KOPT-K1 (cell line): ENCODE data around the gene CNTN4.
"Not testable (repeated sequence)": the region's sequence is repeated elsewhere in the genome, so short reads cannot be mapped to it uniquely, and the experiment has no call there.

Experiments used
- H3K27ac ChIP-seq: fragments of 200-600 bp; sonication (generic); 2 replicates; pipeline ENCODE4 v1.5.1; 2016; ENCODE audit warnings: antibody characterized with exemption, mild to moderate bottlenecking, low read depth, low read length; ENCODE audit not compliant: poor library complexity, severe bottlenecking
- H3K36me3 ChIP-seq: fragments of 200-600 bp; sonication (generic); 2 replicates; pipeline ENCODE4 v1.5.1; 2017; ENCODE audit warnings: antibody characterized with exemption, mild to moderate bottlenecking, low read length, moderate library complexity; ENCODE audit not compliant: insufficient read depth
- H3K9me3 ChIP-seq: fragments of 200-600 bp; sonication (generic); 2 replicates; pipeline ENCODE4 v1.5.1; 2017; ENCODE audit warnings: antibody characterized with exemption, low read length, mild to moderate bottlenecking; ENCODE audit not compliant: insufficient read depth, poor library complexity, severe bottlenecking

The CNTN4 gene

DNA sequence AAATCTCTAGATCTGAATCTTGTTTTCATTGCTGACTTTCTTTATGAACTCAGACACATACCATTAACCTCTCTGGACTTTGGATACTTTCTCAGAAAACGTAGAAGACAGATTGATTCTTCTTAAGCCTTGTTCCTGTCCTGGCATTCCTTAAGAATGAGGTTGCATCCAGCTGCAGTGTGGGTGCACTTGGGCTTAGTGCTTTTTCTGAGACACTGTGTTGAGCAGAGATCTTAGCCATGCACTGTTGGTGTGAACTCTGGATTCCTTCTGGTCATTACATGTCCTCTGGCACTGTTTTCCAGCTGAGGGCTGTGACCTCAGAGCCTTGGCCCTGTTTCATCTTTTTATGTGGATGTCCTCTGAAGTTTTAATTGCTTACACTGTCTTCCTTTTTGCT is 428.3 kb downstream of the CNTN4 start:
- Histone ChIP-seq H3K36me3 (no peaks in the 10 kb centered on the region), H3K27ac (no peak overlapping the region), H3K9me3 (no peaks in the 10 kb centered on the region)

DNA sequence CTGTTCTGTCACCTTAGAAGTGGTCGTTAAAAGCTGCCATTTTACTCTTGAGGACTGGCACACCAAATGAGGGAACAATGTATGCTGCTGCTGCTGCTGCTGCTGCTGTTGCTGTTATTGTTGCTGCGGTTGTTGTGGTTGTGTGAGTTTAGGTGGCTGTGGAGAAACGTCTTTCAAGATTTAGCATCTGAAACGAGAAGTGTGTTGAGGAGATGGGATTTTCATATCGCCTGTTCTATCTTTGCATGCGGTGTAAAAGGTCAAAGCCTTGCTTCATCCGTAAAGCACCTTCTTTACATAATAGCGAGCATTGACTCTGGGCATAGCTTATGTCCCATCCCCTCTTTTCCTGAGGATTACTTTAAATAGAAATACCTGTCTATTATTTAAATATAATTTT is 428.7 kb downstream of the CNTN4 start:
- H3K27ac ChIP-seq, H3K36me3 ChIP-seq, H3K9me3 ChIP-seq: not testable (repeated sequence)

DNA sequence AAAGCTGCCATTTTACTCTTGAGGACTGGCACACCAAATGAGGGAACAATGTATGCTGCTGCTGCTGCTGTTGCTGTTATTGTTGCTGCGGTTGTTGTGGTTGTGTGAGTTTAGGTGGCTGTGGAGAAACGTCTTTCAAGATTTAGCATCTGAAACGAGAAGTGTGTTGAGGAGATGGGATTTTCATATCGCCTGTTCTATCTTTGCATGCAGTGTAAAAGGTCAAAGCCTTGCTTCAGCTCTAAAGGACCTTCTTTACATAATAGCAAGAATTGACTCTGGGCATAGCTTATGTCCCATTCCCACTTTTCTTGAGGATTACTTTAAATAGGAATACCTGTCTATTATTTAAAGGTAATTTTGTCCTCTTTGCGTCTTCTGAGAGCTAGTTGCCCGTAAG is 436.1 kb downstream of the CNTN4 start:
- not testable (repeated sequence) for H3K9me3 ChIP-seq, H3K27ac ChIP-seq, H3K36me3 ChIP-seq

DNA sequence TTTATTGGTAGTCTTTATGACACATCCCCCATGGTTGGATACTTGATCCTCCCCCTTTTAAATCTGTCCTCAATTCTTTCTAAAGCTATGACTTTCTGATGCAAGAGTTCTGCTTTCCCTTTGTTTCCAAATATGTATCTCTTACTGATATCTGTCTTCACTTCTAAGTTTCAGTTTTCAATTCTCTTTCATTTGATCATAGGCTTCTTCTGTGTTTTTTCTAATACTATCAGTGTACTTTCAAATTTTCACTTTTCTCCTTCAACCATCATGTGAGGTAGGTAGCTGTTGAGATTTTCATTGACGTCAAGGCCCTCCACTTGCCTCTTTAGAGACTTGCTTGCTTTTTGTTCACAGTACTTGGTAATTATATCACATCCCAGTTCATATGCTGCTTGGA is 436.5 kb downstream of the CNTN4 start:
- Histone ChIP-seq H3K9me3 (no peaks in the 10 kb centered on the region), H3K27ac (no peak overlapping the region), H3K36me3 (no peaks in the 10 kb centered on the region)

DNA sequence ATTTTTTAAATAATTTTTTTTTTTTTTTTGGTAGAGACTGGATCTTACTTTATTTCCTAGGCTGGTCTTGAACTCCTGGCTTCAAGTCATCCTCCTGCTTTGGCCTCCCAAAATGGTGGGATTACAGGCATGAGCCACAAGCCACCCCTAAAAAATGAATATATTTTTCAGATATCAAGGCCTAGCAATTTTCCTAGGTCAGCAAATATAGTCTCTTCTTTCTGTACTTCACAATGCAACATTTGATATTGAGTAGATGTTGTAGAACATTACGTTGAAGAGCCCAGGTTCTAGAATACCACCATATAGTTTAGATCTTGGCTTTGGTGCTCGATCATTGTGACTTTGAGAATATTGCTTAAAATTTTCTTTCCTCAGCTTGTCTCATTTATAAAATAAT is 437.9 kb downstream of the CNTN4 start:
- Histone ChIP-seq H3K9me3 (no peaks in the 10 kb centered on the region), H3K36me3 (no peaks in the 10 kb centered on the region), H3K27ac (no peak overlapping the region)

DNA sequence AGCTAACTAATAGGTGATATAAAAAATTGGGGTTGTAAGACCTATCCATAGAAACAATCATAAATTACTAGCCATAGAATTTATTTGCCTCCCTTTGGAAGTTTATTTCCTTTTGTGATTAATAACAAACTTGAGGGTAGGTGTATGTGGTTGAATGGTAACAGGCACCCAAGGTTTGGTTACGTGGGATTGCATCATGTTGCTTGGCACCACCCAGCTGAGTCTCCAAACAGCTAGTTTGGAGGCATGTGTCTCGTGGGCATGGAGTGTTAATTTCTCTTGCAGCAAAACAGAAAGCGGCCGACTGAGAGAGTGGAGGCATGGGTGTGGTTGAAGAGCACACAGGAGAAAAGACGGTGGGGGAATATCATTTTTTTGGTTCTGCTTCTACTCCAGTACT is 441.4 kb downstream of the CNTN4 start:
- H3K9me3 ChIP-seq: no peaks in the 10 kb centered on the region
- H3K36me3 ChIP-seq: no peaks in the 10 kb centered on the region
- no peak overlapping the region for H3K27ac ChIP-seq

DNA sequence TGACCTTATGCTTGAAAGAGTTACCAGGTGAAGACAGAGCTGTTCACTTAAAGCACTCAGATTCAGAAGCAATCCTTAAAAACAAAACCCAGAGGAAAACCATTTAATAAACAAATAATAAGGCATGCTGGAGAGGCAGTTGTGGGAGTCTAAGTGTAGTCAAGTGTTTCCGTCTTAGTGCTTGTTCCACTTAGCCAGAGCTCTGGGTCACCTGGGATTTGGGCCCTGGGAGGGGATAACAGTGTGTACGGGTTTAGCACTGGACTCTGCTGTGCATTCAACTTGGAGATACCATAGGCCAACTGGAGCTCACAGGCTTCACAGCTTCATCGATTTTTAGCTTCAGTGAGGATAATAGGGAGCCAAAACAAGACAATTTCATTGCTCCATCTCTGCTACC is 444.6 kb downstream of the CNTN4 start:
- Histone ChIP-seq H3K9me3 (no peaks in the 10 kb centered on the region), H3K27ac (no peak overlapping the region)

DNA sequence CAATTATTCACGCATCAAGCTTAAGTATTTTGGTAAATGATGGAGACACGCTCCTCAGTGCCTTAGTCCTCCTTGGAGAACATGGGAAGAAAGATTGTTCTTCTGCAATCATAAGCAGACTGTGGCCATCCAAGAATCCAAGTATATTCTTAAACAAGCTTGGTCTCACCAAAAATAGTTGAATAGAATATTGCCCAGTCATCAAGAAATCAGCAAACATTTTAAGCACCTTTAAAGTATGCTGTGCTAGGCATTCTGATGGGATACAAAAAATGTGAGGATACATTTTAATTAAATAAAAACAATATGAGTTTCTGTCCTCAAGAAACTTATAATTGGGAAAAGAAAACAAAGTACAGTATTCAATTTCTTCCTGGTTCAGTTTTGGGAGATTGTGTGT is 445.5 kb downstream of the CNTN4 start:
- H3K9me3 ChIP-seq: no peaks in the 10 kb centered on the region
- H3K27ac ChIP-seq: no peak overlapping the region
- no peaks in the 10 kb centered on the region for H3K36me3 ChIP-seq

More for the DNA sequence above, 444.6 kb downstream of the CNTN4 start:
- no peaks in the 10 kb centered on the region for H3K36me3 ChIP-seq

DNA sequence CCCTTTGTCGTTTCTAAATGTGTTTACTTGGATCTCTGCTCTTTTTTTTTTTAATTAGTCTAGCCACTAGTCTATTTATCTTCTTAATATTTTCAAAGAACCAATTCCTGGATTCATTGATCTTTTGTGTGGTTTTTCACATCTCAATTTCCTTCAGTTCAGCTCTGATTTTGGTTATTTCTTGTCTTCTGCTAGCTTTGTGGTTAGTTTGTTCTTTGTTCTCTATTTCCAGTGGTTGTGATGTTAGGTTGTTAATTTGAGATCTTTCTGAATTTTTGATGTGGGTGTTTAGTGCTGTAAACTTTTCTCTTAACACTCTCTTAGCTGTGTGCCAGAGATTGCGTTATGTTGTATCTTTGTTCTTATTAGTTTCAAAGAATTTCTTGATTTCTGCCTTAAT is 446.1 kb downstream of the CNTN4 start:
- Histone ChIP-seq H3K9me3 (no peaks in the 10 kb centered on the region), H3K27ac (no peak overlapping the region), H3K36me3 (no peaks in the 10 kb centered on the region)

DNA sequence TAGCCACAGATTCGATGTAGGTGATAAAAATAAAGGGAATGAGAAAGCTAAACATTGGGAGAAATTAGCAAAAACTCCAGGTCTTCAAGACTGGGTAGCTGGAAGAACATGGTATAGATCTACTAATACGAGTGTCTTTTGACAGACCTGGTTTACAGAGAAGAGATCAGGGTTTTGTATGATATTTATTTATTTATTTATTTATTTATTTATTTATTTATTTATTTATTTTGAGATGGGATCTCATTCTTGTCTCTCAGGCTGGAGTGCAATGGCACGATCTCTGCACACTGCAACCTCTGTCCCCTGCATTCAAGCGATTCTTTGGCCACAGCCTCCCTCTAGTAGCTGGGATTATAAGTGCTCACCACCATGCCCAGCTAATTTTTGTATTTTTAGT is 448.4 kb downstream of the CNTN4 start:
- no peaks in the 10 kb centered on the region for H3K9me3 ChIP-seq
- no peak overlapping the region for H3K27ac ChIP-seq
- H3K36me3 ChIP-seq: no peaks in the 10 kb centered on the region

DNA sequence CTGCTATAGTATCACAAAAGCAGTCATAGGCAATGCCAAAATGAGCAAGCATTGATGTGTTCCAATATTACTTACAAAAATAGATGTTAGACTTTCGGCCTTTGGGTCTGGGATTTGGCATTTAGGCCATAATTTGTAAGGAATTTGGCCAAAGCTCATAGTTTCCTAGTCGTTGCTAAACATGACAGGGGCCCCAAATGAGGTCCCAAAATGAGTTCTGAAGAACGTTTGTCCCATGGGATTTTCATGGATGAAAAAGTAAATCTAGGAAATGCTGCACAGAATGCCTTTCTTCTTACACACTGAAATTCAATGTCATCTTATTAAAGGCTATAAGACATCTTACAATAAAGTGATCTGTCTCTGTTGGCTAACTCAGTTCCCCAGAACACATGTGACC is 456.0 kb downstream of the CNTN4 start:
- Histone ChIP-seq H3K9me3 (no peaks in the 10 kb centered on the region), H3K27ac (no peak overlapping the region)

DNA sequence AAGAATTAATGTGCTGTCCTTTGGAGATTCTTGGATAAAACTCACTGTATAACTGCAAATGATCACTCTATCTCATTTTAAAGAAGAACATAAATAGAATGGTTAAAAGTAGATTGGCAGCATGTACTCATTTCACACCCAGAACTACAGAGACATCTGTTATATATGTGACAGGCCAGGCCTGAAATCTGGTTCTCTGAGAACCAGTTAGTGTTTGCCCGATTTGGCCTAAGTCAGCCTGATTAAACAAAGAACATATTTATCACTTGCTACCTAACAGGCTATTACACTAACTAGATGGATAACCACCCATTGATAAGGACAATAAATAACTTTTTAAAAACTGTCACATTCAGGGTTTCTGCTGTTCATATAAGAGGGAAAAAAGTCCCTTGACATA is 460.1 kb downstream of the CNTN4 start:
- no peaks in the 10 kb centered on the region for H3K9me3 ChIP-seq

More for the DNA sequence above, 456.0 kb downstream of the CNTN4 start:
- no peaks in the 10 kb centered on the region for H3K36me3 ChIP-seq

DNA sequence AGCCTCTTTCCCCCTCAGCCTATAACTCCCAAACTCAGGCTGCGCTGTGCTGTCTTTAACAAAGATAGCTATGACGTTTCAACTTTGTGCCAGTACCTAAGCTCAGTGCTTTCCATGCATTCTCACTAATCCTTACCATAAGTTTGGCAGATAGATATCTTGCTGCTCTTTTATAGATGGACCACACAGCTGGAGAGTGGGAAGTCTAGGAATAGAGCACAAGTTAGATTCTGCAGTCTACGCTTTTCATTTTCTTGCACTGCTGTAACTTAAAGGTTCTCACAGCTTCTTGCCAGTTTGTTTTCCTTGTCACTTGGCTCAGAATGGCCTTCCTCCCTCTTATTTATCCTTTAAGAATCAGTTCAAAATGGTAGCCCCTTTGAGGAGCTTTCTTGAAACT is 468.8 kb downstream of the CNTN4 start:
- H3K27ac ChIP-seq: no peak overlapping the region
- H3K9me3 ChIP-seq: no peaks in the 10 kb centered on the region
- no peaks in the 10 kb centered on the region for H3K36me3 ChIP-seq

More for the DNA sequence above, 460.1 kb downstream of the CNTN4 start:
- Histone ChIP-seq H3K27ac (no peak overlapping the region), H3K36me3 (no peaks in the 10 kb centered on the region)

DNA sequence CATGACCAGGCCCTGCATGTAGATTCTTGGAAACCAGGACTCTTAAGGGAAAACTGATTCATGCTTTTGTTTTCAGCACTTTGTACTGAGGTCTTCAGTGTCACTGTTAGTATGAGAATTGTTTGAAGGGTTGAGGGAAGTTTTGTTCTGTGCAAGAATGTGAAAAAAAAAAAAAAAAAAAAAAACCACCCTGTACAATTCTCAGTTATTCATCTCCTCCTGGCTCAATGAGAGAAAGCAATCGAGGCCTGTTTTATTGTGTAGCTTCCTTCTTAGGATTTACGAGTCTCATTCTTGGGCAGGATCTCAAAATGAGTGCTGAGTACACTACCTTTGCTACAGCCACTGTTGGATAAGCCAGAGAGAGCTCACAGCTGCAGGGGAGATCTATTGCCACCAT is 469.5 kb downstream of the CNTN4 start:
- no peak overlapping the region for H3K27ac ChIP-seq
- H3K36me3 ChIP-seq: no peaks in the 10 kb centered on the region
- H3K9me3 ChIP-seq: no peaks in the 10 kb centered on the region

DNA sequence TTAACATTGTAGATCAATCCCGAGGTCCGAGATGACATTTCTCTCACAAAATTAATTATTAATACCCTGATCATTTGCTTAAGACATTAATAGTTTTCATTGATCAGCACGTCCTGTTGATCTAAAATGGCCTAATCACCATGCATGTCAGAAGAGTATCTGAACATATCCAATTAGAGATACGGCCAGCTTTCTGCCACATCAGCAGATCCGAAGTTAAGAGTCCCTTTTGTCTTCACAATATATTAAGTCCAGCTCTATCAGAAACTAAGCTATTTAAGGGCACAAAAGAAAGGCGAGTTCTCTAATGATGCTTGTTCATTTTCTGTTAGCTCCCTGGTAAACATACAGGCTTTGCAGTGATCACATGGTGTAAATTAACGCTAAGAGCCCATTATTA is 470.3 kb downstream of the CNTN4 start:
- Histone ChIP-seq H3K27ac (no peak overlapping the region), H3K9me3 (no peaks in the 10 kb centered on the region), H3K36me3 (no peaks in the 10 kb centered on the region)

DNA sequence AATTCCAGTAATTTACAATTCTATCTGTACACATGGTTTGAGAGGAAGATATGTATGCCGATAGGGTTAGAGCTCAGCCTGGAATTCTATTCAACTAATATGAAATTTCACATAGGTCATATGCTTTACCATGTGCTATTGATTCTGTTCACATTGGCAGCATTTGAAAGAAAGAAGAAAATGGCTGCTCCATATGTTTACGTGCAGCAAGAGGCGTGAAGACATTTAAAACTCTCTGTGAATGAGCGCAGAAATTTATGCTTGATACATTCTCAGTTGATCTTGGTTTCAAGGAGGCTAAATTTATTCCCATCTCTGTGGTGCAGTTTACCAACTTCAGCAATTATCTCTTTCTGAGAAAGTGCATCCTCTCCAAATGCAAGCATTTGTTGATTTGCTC is 478.9 kb downstream of the CNTN4 start:
- Histone ChIP-seq H3K9me3 (no peaks in the 10 kb centered on the region), H3K27ac (no peak overlapping the region), H3K36me3 (no peaks in the 10 kb centered on the region)

DNA sequence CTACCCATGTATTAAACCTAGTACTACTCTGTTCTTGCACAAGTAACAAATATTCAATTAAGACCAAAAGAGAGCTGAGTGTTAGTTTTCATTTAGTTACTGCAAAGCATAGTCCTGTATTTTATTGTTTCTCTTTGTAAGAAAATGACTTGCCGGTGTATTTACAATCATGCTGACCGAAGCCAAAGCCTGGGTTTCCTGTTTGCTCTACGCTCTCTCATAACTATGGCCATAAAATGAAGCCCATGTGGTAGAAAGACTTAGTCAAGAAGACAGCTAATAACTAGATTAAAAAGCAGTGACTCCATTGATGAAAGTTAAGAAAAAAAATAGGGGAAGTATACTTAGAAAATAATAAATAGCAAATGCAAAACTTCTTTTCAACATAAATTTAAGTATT is 479.9 kb downstream of the CNTN4 start:
- H3K27ac ChIP-seq: no peak overlapping the region
- no peaks in the 10 kb centered on the region for H3K36me3 ChIP-seq
- no peaks in the 10 kb centered on the region for H3K9me3 ChIP-seq
